ENCODE measurements around the gene DUOXA1.

DUOXA1 gene

DNA sequence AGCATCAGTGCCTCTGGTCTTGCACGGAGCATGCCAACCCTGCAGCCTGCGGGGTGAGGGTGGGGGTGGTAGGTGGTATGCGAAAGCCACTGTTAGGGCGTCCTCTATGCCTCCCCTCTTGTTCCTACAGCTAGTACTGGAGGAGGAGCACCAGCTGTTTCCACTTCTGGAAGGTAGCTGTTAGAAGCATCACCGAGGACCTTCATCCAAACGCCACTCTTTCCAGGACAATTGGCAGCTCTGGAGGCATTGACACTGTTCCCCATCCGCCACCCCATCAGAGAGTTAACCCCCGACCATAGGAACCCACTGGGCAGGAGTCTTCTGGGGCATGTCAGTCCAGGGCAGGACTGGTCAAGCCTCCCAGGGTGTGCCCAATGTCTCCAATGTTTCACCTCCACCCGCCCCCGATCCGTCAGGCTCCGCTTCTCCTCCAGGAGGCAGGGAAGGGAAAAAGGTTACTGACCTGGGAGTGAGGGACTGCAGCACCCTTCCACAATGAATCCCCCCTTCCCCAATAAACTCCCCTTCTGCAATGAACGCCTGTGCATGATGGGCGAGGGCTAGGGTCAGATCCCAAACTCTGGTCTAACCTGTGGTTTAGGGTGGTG is 16.2 kb downstream of the DUOXA1 start:
- TF ChIP-seq, protein P1, sequence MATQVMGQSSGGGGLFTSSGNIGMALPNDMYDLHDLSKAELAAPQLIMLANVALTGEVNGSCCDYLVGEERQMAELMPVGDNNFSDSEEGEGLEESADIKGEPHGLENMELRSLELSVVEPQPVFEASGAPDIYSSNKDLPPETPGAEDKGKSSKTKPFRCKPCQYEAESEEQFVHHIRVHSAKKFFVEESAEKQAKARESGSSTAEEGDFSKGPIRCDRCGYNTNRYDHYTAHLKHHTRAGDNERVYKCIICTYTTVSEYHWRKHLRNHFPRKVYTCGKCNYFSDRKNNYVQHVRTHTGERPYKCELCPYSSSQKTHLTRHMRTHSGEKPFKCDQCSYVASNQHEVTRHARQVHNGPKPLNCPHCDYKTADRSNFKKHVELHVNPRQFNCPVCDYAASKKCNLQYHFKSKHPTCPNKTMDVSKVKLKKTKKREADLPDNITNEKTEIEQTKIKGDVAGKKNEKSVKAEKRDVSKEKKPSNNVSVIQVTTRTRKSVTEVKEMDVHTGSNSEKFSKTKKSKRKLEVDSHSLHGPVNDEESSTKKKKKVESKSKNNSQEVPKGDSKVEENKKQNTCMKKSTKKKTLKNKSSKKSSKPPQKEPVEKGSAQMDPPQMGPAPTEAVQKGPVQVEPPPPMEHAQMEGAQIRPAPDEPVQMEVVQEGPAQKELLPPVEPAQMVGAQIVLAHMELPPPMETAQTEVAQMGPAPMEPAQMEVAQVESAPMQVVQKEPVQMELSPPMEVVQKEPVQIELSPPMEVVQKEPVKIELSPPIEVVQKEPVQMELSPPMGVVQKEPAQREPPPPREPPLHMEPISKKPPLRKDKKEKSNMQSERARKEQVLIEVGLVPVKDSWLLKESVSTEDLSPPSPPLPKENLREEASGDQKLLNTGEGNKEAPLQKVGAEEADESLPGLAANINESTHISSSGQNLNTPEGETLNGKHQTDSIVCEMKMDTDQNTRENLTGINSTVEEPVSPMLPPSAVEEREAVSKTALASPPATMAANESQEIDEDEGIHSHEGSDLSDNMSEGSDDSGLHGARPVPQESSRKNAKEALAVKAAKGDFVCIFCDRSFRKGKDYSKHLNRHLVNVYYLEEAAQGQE (IDR thresholded peaks at IDR 0.05; ENCODE audit: insufficient replicate concordance, low read depth) = no peak
- no peak for TF ChIP-seq GABPA (IDR thresholded peaks at IDR 0.05; ENCODE audit: low read depth)
- TF ChIP-seq CTCF (IDR thresholded peaks at IDR 0.05; ENCODE audit: insufficient read depth, low read length) = no peak
- TF ChIP-seq POLR2AphosphoS5 (IDR thresholded peaks at IDR 0.05; ENCODE audit: low read depth) = no peak
- TF ChIP-seq SPI1 (IDR thresholded peaks at IDR 0.05; ENCODE audit: borderline replicate concordance, low read depth) = no peak
- Histone ChIP-seq H3K4me3 (replicated peaks; ENCODE audit: insufficient read depth, low read length) (no peak overlapping the region), H3K27ac (replicated peaks) (no peak overlapping the region), H3K27me3 (ENCODE audit: insufficient read depth, poor library complexity, severe bottlenecking) (peaks cover 72% of the 10 kb centered on the region)
- no peak for DNase-seq (ENCODE audit: low read depth in 1 of 2, low spot score in 1 of 2)

DNA sequence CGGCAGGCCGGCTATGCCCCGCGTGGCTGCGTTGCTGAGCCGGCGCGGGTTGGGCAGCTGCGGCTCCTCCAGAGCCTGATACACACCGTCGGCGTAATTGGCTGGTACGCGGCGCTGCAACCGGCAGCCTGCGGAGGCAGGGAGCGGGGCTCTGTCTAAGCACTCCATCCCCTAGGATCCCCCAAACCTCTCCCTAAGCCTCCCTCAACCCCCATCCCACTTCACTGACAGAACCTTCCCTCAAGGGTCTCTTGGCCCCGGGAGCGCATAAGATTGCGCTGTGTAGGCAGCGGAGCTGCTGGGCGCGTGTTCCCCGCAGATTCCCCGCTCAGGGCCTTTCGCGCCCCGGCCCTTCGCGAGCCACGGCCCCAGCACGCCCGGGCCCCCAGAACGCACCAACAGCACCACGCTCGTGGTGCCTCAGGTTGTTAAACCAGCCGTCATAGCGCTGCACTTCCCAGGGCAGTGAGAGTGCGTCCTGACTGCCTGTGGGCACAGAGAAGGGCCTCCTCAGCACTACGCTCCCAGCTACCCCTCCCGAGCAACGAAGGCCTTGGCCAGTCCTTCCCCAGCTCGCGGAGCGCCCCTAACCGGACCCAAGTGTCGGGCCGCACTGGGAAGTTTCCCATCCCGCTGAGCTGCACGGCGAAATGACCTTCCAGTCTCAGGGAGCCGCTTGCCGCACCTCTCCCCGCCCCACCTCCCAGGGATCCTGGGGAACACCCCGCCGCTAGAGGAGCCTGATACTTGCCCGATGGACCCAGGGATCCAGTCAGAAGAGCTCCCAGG is 16.9 kb downstream of the DUOXA1 start:
- H3K27ac ChIP-seq (replicated peaks) = no peak overlapping the region
- no peak overlapping the region for H3K4me3 ChIP-seq (replicated peaks; ENCODE audit: insufficient read depth, low read length)
- TF ChIP-seq SPI1 (IDR thresholded peaks at IDR 0.05; ENCODE audit: borderline replicate concordance, low read depth) (no peak), CTCF (IDR thresholded peaks at IDR 0.05; ENCODE audit: insufficient read depth, low read length) (no peak), POLR2AphosphoS5 (IDR thresholded peaks at IDR 0.05; ENCODE audit: low read depth) (no peak)
- peaks cover 72% of the 10 kb centered on the region for H3K27me3 ChIP-seq (ENCODE audit: insufficient read depth, poor library complexity, severe bottlenecking)
- no peak for DNase-seq (ENCODE audit: low read depth in 1 of 2, low spot score in 1 of 2)

DNA sequence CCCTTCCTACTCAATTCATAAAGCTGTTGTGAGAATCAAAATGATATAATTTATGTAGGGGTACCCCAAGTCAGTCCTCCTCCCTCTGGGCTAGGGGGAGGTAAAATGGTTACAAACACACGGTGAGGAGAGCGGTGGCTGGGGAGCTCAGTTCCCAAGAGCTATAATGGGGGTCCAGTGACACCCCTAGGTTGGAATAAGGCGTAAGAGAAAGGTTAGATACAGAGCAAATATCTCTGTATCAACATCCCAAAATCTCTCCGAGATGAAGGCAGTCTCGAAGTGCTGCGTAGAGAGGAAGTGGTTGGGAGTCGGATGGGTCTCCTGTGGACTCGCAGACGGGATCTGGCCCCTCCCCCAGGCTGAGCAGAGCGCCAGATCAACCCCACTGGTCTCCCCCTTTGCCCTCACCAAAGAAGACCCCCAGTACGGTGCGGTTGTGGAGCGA is 17.5 kb downstream of the DUOXA1 start:
- Histone ChIP-seq H3K4me3 (replicated peaks; ENCODE audit: insufficient read depth, low read length) (no peak overlapping the region), H3K27ac (replicated peaks) (no peak overlapping the region), H3K27me3 (ENCODE audit: insufficient read depth, poor library complexity, severe bottlenecking) (peaks cover 66% of the 10 kb centered on the region)
- DNase-seq (ENCODE audit: low read depth in 1 of 2, low spot score in 1 of 2) = peak in 1 of 2 experiments; percentile 15
- TF ChIP-seq, protein P1 (IDR thresholded peaks at IDR 0.05; ENCODE audit: insufficient replicate concordance, low read depth) = no peak
- peak; percentile 80 for TF ChIP-seq SPI1 (IDR thresholded peaks at IDR 0.05; ENCODE audit: borderline replicate concordance, low read depth)

GRCh38 chr15:45111390-45112142 is 18.1 kb downstream of the DUOXA1 start:
- DNase-seq (ENCODE audit: low read depth in 1 of 2, low spot score in 1 of 2) = no peak
- H3K27ac ChIP-seq (replicated peaks) = no peak overlapping the region
- TF ChIP-seq, protein P1 (IDR thresholded peaks at IDR 0.05; ENCODE audit: insufficient replicate concordance, low read depth) = no peak
- TF ChIP-seq POLR2AphosphoS5 (IDR thresholded peaks at IDR 0.05; ENCODE audit: low read depth) = no peak
- no peak for TF ChIP-seq GABPA (IDR thresholded peaks at IDR 0.05; ENCODE audit: low read depth)
- TF ChIP-seq CTCF (IDR thresholded peaks at IDR 0.05; ENCODE audit: insufficient read depth, low read length) = no peak
- TF ChIP-seq SPI1 (IDR thresholded peaks at IDR 0.05; ENCODE audit: borderline replicate concordance, low read depth) = no peak
- H3K27me3 ChIP-seq (ENCODE audit: insufficient read depth, poor library complexity, severe bottlenecking) = peaks cover 60% of the 10 kb centered on the region
- H3K4me3 ChIP-seq (replicated peaks; ENCODE audit: insufficient read depth, low read length) = no peak overlapping the region
